HG02840 (cell line): Measurements from ENCODE around the gene ALKAL2.
"Not testable (repeated sequence)": the region's sequence is repeated elsewhere in the genome, so short reads cannot be mapped to it uniquely, and the experiment has no call there.

Source experiments
- ATAC-seq: cut with Tn5 transposase; IDR thresholded peaks from one replicate; pipeline ENCODE4 v1.9.1; 2021; ENCODE audit warnings: mild to moderate bottlenecking, moderate library complexity, moderate number of reproducible peaks; ENCODE audit not compliant: unreplicated experiment, low FRiP score

Gene ALKAL2, protein sequence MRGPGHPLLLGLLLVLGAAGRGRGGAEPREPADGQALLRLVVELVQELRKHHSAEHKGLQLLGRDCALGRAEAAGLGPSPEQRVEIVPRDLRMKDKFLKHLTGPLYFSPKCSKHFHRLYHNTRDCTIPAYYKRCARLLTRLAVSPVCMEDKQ

GRCh38 chr2:287911-288757, at the start of gene ALKAL2:
TSS of gene ALKAL2 (minus strand) at chr2:288091. CDS start at chr2:287835, 256 bp downstream.
- ATAC-seq, result no peak

GRCh38 chr2:336949-337348, 49.1 kb upstream of the ALKAL2 start:
- ATAC-seq, result not testable (repeated sequence)

GRCh38 chr2:336360-336759, 48.5 kb upstream of the ALKAL2 start:
- no peak for ATAC-seq

GRCh38 chr2:332592-332991, 44.7 kb upstream of the ALKAL2 start:
- no peak for ATAC-seq

DNA sequence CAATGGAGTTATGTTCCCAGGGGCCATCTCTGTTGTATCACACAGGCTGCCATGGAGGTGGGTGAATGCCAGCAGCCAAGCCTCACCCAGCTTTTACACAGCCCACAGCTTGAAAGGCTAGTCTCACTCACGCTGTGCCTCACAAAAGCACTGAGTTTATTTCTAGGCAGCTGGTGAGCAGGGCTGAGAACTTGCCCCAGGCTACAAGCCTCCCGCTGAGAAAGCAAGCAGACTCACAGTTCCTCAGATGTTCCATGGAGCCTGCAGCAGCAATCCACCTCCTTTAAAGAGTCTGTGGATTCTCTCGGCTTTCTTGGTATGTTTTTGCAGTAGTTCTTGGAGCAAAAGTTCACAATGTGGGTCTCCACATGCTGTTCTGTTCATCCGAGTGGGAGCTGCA, 40.9 kb upstream of the ALKAL2 start:
- no peak for ATAC-seq

GRCh38 chr2:323035-323434, 35.1 kb upstream of the ALKAL2 start:
- ATAC-seq, result no peak

GRCh38 chr2:322326-322725, 34.4 kb upstream of the ALKAL2 start:
- no peak for ATAC-seq

DNA sequence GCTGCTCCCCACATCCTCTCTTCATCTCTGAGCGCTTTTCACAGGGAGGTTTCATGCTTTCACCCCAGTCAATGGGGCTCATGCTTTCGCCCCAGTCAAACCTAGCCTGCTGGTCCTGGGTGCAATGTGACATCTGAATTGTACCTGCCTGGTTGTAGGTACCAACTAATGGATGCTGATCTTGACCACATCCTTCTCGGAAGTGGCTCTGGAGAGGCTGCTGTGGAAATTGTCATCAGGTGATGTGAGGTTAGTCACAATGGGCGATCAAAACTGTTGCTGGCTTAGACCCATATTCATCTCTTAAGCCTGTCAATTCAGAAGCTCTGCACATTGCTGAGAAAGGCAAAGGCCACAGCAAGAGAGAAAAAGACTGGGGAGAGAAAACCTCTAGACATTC, 32.7 kb upstream of the ALKAL2 start:
- no peak for ATAC-seq

DNA sequence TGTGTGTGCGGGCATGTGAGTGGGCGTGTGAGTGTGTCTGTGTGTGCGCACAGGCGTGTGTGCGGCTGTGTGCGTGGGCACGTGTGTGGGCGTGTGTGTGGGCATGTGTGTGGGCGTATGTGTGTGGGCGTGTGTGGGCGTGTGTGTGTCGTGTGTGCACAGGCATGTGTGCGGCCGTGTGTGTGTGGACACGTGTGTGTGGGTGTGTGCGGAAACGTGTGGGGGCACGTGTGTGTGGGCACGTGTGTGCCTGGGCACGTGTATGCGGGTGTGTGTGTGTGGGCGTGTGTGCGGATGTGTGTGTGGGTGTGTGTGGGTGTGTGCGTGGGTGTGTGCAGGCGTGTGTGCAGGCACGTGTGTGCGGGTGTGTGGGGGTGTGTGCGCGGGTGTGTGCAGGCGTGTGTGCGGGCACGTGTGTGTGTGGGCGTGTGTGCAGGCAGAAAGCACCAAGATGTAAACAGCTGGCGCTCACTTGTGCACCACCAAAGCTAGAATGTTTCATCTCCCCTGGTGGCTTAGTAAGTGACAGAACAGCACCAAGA, 31.2 kb upstream of the ALKAL2 start:
- no peak for ATAC-seq

DNA sequence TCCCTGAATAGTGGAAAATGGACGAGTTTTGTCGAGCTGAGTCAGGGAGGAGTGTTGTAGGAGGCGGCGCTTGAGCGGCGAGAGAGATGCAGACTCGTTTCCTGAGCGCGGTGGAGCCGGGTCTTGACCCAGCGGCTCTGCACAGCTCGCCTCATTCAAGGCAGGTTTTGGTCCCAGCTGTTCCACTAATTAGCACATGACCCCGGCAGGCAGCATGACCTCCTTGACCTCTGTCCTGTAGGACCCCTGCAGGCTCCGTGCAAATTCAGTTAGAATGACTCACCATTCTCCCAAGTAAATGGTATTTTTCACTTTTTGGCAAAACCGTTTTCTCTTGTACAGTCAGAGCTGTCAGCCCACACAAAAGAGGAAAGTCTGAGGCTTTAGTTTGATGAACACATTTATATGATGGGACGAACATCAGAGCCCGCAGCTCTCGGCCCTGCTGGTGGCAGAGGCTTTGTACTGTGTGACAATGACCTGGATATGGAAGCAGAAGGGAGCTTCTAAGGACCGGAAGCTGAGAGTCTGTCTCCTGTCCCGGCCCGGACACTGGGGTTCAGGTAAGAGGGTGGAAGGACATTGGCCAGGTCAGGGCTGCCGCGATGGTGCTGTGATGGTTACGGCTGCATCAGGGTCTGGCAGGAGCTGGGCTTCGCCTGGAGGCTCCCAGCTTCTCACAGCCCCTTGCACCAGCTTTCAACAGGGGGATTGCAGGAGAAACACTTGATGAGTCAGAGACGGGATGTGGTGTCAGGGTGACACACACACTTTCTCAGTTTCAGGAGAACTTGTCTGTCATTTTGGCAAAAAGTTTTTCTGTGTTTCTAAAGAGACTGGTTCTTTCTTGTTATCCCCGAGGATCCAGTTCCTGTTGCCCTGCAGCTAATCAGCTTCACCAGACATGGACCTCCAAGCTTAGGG, 29.9 kb upstream of the ALKAL2 start:
- ATAC-seq, result no peak

DNA sequence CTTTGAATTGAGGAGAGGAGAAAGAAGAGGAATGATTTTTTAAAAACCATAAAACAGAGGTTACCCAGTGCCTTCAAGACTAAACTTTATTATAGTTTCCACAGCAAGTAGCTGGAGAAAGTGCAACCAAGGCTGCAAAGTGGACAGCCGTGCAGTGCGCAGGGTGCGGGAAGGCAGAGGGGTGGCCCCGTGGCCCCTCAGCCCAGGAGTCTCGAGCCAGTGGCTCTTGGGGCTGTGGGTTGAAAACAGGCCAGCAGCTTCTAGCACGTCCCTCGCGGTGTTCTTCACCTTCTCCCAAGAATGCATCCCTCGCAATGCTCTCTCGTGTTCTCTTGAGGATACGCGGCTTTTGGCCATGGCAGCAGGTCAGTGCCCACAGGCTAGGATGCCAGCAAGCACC, 28.5 kb upstream of the ALKAL2 start:
- no peak for ATAC-seq

DNA sequence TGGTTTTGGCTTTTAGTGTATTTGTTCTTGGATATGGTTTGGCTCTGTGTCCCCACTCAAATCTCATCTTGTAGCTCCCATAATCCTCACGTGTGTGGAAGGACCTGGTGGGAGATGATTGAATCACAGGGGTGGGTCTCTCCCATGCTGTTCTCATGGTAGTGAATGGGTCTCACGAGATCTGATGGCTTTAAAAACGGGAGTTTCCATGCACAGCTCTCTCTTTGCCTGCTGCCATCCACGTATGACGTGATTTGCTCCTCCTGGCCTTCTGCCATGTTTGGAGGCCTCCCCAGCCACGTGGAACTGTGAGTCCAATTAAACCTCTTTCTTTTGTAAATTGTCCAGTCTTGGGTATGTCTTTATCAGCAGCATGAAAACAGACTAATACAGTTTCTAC, 28.0 kb upstream of the ALKAL2 start:
- not testable (repeated sequence) for ATAC-seq

- ATAC-seq, result no peak
These were observed 26.9 kb upstream of the ALKAL2 start for GRCh38 chr2:314561-315336.

DNA sequence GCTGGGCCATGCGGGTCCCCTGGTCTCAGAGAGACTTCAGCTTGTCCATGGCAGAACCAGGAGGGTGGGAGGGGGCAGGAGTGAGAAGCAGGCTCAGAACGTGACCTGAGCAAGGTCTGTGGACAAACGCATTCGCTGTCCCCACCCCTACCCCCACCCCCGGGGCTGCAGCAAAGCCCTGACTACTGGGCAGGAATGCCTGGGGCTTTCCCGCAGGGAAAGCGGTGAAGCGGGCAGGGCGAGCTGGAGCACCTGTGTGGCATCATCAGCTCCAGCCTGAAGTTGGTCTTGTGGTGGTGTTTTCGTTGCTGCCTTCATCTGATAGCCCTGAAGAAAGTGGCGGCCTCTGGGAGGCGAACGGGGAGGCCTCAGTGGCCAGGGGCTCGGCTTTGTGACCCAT, 26.1 kb upstream of the ALKAL2 start:
- no peak for ATAC-seq

DNA sequence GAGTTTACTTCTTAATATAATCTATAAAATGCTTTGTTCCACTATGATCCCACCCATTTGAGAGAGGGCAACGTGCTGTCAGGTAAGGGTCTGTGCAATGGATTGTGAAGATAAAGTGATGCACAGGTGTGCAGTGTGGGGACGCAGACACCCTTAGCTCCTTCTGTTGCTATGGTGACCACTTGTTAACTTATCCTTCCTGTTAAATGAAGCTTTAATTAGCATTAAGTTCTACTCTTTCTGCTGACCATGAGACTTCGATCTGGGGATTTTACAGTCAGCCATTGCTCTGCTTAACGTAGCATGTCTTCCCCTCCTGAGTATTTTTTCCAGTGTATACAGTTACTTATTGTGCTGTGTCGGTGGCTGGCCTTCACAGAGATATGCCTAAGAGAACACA, 23.1 kb upstream of the ALKAL2 start:
- no peak for ATAC-seq

GRCh38 chr2:309954-310510, 22.1 kb upstream of the ALKAL2 start:
- ATAC-seq, result no peak

GRCh38 chr2:309148-309953, 21.5 kb upstream of the ALKAL2 start:
- ATAC-seq, result no peak

- ATAC-seq, result no peak
These were observed 17.5 kb upstream of the ALKAL2 start for GRCh38 chr2:305366-305765.

DNA sequence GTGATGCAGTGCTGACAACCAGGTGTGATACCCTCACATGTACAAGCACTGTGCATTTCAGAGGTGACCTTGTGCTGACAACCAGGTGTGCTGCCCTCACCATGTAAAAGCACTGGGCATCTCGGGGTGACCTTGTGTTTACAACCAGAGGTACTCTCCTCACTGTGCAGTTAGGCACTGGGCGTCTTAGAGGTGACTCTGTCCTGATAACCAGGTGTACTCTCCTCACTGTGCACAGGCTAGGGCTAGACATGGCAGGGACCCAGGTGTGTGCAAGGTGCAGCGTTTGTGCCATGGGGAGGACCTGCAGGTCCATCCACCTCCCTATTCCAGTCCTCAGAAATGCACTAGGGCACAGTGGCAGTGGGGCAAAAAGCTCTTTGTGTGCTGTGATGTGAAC, 8.5 kb upstream of the ALKAL2 start:
- ATAC-seq, result no peak
